SK-N-DZ (cell line): ENCODE results near the gene NIPBL.
"Not testable (repeated sequence)": the region's sequence is repeated elsewhere in the genome, so short reads cannot be mapped to it uniquely, and the experiment has no call there.

Experiments
- DNase-seq: peaks from one replicate; pipeline ENCODE4 v3.0.0-alpha.2; 2015; ENCODE audit warnings: low spot score

NIPBL gene

DNA sequence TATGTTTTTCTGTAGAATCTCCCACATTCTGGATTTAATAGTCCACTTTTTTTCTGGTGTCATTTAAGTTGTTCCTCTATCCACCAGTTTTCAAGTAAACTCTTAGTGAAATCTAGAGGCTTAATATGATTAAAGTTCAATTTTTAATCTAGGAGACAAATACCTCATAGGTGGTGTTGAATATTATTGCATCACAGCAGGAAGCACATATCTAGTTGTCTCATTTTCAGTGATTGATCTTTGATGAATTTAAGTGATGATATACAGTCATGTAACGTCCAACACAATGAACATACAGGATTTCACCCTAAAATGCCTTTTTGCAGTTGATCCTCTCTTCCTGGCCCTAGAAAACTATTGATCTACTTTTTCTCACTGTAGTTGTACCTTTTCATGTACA, 152.3 kb downstream of the NIPBL start:
- no peak for DNase-seq

DNA sequence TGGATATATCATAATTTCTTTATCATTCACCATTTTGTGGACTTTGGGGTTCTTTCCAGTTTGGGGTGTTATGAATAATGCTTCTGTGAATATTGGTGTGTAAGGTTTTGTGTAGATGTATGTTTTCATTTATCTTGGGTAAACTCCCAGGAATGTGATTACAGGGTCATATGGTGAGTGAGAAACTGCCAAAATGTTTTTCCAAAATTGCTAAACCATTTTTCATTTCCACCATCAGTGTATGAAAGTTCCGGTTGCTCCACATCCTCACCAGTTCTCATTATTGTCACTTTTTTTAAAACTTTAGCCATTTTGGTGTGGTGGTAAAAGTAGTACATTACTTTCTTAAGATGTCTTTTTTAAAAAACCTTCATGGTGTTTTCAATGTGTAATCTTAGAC, 152.9 kb downstream of the NIPBL start:
- no peak for DNase-seq

GRCh38 chr5:37034955-37035354, 158.4 kb downstream of the NIPBL start:
- no peak for DNase-seq

DNA sequence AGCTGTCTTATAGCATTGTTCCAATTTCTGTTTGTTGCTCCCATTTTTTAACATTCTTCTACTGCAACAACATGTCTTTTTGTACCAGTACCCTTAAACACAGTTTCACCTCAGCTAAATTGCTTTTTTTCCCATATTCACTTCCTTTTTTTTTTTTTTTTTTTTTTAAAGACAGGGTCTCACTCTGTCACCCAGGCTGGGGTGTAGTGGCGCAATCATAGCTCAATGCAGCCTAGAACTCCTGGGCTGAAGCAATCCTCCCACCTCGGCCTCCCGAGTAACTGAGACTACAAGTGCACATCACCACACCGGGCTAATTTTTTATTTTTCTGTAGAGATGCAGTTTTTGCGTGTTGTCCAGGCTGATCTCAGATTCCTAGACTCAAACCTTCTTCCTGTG, 161.3 kb downstream of the NIPBL start:
- no peak for DNase-seq

- no peak for DNase-seq
These were observed 163.3 kb downstream of the NIPBL start for GRCh38 chr5:37039824-37040223.

DNA sequence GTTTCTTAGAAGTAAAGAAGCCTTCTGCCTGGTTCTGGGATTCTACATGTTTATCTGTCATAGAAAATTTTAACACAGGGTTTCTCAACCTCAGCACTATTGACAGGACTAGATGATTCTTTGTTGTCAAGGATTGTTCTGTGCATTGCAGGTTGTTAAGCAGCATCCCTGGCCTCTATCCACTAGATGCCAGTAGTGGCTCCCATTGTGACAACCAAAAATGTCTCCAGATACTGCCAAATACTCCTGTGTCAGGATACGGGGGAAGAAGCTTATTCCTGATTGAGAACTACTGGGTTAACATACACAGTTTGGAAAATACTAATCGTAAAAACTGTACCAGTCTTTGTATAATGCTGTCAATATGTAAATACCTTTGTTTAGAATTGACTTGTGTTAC, 167.1 kb downstream of the NIPBL start:
- DNase-seq = no peak

DNA sequence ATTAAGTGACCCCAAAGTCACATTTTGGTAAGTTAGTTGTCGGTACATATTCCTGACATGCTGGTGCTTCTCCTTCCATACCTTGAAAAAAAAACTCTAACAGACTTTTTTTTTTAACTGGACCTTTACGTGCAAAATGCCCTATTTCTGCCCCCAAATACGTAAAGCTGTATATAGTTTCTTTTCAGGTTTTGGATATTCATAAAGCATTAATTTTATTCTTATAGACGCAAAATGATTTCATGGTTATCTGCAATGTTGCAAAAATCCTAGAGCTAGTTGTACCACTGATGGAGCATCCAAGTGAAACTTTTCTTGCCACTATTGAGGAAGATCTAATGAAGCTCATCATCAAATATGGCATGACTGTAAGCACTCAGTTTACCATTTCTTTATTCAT, 167.6 kb downstream of the NIPBL start:
- DNase-seq = no peak

DNA sequence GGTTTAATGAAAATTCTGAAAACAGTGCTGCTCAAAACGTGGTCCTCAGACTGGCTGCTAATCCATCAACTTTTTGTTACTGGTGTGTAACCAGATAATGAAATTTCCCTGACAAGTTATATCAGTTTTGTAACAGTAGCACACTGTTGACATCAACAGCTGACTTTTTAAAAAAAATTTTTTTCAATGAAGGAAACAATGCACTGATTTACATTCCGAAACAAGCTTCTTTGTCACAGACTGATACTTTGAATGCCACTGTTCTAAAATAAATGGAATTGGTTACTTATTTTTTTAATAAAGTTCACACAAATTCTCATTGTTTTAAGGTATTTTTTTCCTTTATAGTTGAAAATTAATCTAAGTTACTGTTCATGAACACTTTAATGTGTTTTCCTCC, 169.1 kb downstream of the NIPBL start:
- no peak for DNase-seq

- no peak for DNase-seq
These were observed 171.4 kb downstream of the NIPBL start for GRCh38 chr5:37047947-37048346.

DNA sequence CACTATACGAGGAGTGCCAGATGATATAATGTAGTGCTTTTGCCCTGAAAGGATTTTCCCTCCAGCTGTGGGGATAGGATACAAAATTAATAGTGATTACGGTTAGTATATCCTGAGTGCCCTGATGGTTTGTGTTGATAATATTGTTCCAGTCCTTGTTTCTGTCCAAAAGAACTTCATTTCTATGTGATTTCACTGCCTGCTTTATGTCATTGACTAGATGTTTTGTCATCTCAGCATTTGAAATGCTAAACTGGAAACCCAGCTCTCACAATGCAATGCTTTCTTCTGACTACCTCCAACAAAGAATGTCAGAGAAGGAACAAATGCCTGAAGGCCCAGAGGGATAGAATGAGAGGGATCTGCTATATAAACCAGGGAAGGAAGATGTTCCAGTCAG, 177.8 kb downstream of the NIPBL start:
- DNase-seq = no peak

DNA sequence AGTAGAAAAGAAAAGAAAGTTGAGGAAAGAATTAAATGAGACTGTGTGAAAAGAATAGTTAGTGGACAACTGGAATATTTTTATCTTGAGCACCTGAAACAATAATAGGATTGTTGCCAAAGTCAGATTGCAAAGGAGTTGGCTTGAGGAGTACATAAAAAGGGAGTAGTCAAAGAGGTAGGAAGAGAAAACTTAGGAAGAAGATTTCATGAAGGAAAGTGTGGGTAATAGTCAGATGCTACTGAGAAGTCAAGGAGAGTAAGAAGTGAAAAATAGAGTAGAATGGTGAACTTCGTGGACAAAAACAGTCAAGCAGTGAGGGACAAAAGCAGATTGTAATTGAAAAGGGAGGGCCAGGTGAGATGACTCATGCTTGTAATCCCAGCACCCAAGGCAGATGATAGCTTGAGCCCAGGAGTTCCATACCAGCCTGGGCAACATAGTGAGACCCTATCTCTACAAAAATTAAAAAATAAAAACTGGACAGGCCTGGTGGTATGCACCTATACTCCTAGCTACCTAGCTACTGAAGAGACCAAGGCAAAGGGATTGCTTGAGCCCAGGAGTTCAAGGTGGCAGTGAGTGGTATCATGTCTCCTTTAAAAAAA, 178.9 kb downstream of the NIPBL start:
- no peak for DNase-seq

- DNase-seq = no peak
These were observed 180.2 kb downstream of the NIPBL start for GRCh38 chr5:37056762-37057161.

- DNase-seq = no peak
These were observed 183.5 kb downstream of the NIPBL start for GRCh38 chr5:37060030-37060429.

DNA sequence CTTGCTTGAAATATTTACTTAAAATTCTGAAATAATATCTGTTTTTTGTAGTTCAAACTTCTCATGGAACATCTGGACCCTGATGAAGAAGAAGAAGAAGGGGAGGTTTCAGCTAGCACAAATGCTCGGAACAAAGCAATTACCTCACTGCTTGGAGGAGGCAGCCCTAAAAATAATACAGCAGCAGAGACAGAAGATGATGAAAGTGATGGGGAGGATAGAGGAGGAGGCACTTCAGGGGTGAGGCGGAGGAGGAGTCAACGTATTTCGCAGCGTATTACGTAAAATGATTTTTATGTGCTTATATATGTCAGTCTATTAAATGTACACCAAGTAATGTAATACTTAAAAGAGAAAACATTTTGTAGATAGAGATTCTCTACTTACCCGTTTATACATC, 187.2 kb downstream of the NIPBL start:
- no peak for DNase-seq

DNA sequence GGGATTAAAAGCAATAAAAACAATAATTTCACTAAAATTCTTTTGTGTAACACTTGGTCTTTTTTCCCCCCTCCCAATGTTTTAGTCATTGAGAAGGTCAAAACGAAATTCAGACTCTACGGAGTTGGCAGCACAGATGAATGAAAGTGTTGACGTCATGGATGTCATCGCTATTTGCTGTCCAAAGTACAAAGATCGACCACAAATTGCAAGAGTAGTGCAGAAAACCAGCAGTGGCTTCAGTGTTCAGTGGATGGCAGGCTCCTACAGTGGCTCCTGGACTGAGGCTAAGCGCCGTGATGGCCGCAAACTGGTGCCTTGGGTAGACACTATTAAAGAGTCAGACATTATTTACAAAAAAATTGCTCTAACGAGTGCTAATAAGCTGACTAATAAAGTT, 187.9 kb downstream of the NIPBL start:
- DNase-seq = no peak

DNA sequence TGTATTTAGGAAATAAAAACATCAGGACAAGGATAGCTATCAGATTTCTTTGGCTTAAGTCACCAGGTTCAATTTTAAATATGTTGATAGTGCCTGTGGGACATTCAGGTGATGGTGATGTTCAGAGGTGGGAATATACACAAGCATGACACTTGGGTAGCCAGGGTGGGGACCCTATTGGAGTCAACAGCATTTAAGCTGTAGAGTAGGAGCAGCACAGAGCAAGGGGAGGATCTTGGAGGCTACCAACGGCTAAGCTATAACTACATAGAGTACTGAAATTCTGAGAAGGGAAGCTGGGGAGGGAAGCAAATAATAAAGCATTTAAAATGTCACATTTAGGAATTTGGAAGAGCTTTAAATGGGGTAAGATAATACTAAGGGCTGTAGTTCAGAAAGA, 194.9 kb downstream of the NIPBL start:
- no peak for DNase-seq

DNA sequence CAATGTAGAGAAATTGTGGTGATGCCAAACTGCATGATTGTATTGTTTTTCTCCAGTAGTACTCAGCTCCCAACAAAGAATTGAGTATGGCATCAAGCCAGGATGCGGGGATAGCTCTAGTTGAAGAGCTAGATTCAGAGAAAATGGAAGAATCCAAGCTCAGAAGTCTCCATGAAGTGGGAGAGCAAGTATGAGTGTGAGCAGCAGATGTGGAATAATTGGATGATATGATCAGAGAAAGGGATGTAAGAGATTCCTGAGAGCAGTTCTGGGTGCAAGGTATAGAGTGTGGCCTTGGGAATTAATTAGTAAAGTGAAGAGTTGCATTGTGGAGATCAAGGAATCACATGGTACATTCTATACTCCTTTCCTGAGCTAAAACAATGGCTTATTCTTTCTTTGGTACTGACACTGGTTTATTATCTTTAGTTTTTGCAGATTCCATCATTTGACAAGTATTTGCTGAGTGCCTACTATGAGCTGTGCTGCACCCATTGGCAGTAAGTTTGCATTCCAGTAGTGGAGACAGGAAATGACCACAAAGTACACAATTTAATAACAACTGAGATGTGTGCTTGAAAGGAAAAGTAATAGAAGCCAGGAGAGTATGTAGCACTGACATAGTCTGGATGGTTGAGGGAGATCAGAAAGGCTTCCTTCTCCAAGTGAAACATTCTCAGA, 195.5 kb downstream of the NIPBL start:
- no peak for DNase-seq

- no peak for DNase-seq
These were observed 198.9 kb downstream of the NIPBL start for GRCh38 chr5:37075399-37075950.

GRCh38 chr5:37077146-37077545, 200.6 kb downstream of the NIPBL start:
- no peak for DNase-seq

DNA sequence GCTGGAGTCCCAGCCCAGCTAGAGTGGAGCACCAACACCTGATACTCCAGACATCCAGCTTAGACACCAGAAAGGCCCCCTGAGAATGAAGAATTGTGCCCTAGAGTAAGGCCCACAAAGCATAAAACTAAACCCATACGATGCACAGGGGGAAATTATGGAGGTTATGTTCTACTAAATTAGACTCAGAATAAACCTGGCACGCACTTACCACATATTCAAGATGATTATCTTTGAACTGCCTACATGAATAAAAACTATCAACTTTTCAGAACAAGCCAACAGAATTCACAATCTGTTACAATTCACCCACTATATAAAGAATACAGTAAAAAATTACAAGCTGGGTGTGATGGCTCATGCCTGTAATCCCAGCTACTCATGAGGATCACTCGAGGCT, 204.1 kb downstream of the NIPBL start:
- no peak for DNase-seq

- DNase-seq = peak; percentile 45
These were observed 206.4 kb downstream of the NIPBL start for GRCh38 chr5:37082977-37083376.

DNA sequence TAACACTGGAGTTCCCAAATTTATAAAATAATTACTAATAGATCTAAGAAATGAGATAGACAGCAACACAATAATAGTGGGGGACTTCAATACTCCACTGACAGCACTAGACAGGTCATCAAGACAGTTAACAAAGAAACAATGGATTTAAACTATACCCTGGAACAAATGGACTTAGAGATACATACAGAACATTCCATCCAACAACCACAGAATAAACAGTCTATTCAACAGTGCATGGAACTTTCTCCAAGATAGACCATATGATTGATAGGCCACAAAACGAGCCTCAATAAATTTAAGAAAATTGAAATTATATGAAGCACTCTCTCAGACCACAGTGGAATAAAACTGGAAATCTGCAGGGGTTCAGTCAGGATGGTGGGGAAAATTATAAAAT, 209.5 kb downstream of the NIPBL start:
- not testable (repeated sequence) for DNase-seq

- no peak for DNase-seq
These were observed 210.1 kb downstream of the NIPBL start for GRCh38 chr5:37086466-37087173.
